GM19397 (cell line): ENCODE results near the gene UNC80.

Experiments
- ATAC-seq: cut with Tn5 transposase; IDR thresholded peaks from one replicate; pipeline ENCODE4 v1.9.1; 2021; ENCODE audit warnings: mild to moderate bottlenecking, moderate library complexity; ENCODE audit not compliant: unreplicated experiment

Gene UNC80

DNA sequence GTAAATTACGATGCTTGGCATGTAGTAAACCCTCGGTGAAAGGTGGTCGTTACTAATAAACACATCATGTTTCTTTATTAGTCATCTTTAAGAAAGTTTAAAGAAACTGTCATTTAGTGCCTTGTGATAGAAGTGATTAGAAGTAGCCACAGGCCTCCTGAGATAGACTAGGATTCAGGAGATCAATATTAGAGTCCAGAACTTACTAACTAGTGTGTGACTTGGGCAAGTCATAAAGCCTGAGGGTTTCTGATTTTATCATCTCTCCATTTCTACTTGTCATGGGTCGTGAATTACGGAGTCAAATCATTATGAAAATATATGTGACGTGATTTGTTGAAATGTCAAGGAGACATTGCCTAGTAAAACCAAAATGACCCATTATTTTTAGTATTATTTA is 237.5 kb downstream of the UNC80 start:
- ATAC-seq: no peak

- ATAC-seq: no peak
These were observed 238.3 kb downstream of the UNC80 start for GRCh38 chr2:210009896-210010295.

- no peak for ATAC-seq
These were observed 248.5 kb downstream of the UNC80 start for GRCh38 chr2:210020138-210020537.

DNA sequence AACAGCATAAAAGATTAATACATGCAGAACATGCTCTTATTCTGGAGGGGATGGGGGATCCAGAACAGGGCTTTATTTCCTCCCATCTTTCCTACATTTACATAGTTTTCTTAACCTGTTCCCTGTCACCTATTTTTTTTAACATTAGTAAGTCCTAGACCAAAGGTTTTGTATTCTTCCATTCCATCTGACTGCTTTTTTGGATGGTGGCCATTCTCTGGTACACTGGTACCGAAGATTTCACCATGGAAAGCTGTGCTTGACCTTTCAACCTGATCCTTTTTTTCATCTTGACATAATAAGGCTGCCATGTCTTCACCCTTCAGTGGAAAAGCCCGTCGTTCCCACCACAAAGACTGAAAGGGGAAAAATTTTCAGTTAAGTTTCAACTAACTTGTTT is 251.2 kb downstream of the UNC80 start:
- no peak for ATAC-seq

DNA sequence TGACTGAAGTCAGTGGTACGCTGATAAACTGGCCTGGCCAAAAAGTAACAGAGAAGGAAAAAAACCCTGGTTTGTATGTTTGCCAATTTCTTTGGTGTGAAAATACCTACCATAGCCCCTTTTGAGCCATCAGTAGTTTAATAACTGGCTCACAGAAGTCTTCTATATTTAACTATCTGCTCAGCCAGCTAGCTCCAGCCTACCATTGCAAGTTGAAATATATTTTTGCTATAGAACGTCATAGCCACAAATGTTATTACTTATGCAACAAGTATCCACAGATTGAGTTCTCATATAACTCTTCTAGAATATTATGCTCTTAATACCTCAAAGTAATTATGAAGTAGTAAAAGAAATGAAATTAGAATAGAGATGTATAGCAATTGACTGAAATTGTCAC is 256.0 kb downstream of the UNC80 start:
- ATAC-seq: no peak

DNA sequence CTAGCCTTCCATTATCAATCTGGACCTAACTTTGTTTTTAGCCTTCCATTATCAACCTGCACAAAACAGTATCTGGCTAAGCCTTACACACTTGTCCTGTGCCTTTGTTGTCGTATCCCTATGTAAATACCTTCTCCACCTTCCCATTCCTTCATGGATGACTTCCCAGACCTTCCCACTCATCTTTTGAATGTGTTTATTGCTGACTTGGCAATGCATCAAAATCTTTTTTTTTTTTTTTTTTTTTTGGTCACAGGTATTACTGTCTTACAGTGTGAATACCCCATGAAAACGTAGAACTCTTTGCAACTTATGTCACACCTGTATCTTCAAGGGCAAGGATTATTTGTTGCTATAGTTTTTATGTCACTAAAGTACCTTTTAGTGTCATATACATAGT is 256.5 kb downstream of the UNC80 start:
- ATAC-seq: no peak

- ATAC-seq: no peak
These were observed 262.6 kb downstream of the UNC80 start for GRCh38 chr2:210034087-210034683.

GRCh38 chr2:210035679-210036078 is 264.0 kb downstream of the UNC80 start:
- ATAC-seq: no peak

- no peak for ATAC-seq
These were observed 266.4 kb downstream of the UNC80 start for GRCh38 chr2:210038078-210038477.

DNA sequence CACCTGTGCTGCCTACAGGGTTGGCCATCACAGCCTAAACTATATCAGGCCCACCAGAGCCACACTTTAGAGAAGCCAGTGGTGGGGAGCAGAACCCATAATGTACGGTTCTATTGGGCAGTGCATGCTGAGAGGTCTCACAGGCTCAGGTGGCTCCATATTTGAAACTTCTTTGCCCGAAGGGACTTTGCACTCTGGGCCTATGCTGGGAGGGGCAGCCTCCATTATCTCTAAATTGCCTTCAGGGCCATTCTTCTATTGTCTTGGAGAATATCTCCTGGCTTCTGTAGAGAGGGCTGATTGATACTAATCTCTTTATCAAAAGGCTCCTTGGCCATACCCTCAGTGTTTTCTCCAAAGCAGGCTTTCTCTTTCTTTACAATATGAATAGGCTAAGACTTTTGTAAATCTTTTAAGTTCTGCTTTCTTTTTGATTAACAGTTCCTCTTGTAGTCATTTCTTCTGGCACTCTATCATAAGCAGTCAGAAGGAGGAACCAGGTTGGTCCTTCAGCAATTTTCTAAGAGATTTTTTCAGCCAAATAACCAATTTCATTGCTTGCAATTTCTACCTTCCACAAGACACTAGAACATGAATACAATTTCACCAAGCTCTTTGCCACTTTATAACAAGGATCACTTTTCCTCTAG is 275.3 kb downstream of the UNC80 start:
- ATAC-seq: no peak
